GM18505 (cell line): ENCODE data around the gene MAP3K7.
A peak's percentile ranks its signal among the peaks of the same experiment; 100 is the strongest.

Experiments
- ATAC-seq: cut with Tn5 transposase; IDR thresholded peaks from one replicate; pipeline ENCODE4 v1.9.1; 2021; ENCODE audit not compliant: unreplicated experiment
- POLR2A ChIP-seq: IDR thresholded peaks from 4 replicates; pipeline ENCODE4 v1.6.1; 2011; ENCODE audit warnings: borderline replicate concordance; ENCODE audit not compliant: insufficient read depth, insufficient read length; ENCODE audit errors: extremely low read depth

The MAP3K7 gene

GRCh38 chr6:90492798-90493197, 94.1 kb downstream of the MAP3K7 start:
- no peak for TF ChIP-seq POLR2A

GRCh38 chr6:90492369-90492768, 94.5 kb downstream of the MAP3K7 start:
- no peak for ATAC-seq

More at GRCh38 chr6:90492798-90493197, 94.1 kb downstream of the MAP3K7 start:
- ATAC-seq, result no peak

GRCh38 chr6:90490030-90490716, 96.7 kb downstream of the MAP3K7 start:
- ATAC-seq, result no peak
- TF ChIP-seq POLR2A, result no peak

More at GRCh38 chr6:90492369-90492768, 94.5 kb downstream of the MAP3K7 start:
- no peak for TF ChIP-seq POLR2A

GRCh38 chr6:90488816-90489215, 98.1 kb downstream of the MAP3K7 start:
- TF ChIP-seq POLR2A, result no peak
- ATAC-seq, result no peak

- ATAC-seq, result no peak
- no peak for TF ChIP-seq POLR2A
Observed at GRCh38 chr6:90485635-90486277, 101.1 kb downstream of the MAP3K7 start.

GRCh38 chr6:90484903-90485302, 102.0 kb downstream of the MAP3K7 start:
- TF ChIP-seq POLR2A, result no peak
- ATAC-seq, result no peak

GRCh38 chr6:90484385-90484784, 102.5 kb downstream of the MAP3K7 start:
- ATAC-seq, result no peak
- TF ChIP-seq POLR2A, result no peak

- no peak for TF ChIP-seq POLR2A
- ATAC-seq, result no peak
Observed at GRCh38 chr6:90483956-90484355, 102.9 kb downstream of the MAP3K7 start.

- no peak for TF ChIP-seq POLR2A
- ATAC-seq, result no peak
Observed at GRCh38 chr6:90483116-90483839, 103.6 kb downstream of the MAP3K7 start.

GRCh38 chr6:90480666-90481065, 106.2 kb downstream of the MAP3K7 start:
- TF ChIP-seq POLR2A, result no peak
- ATAC-seq, result no peak

- TF ChIP-seq POLR2A, result no peak
- ATAC-seq, result no peak
Observed at GRCh38 chr6:90479603-90479926, 107.3 kb downstream of the MAP3K7 start.

- peak; percentile 86 for ATAC-seq
- no peak for TF ChIP-seq POLR2A
Observed at GRCh38 chr6:90478789-90479602, 107.9 kb downstream of the MAP3K7 start.

- no peak for TF ChIP-seq POLR2A
- no peak for ATAC-seq
Observed at GRCh38 chr6:90478278-90478677, 108.6 kb downstream of the MAP3K7 start.
